GM18499 (cell line): ENCODE data around the gene TANGO6.
"Not testable (repeated sequence)": the region's sequence is repeated elsewhere in the genome, so short reads cannot be mapped to it uniquely, and the experiment has no call there.

Source experiments
- ATAC-seq: cut with Tn5 transposase; IDR thresholded peaks from one replicate; pipeline ENCODE4 v1.9.1; 2021; ENCODE audit warnings: moderate number of reproducible peaks; ENCODE audit not compliant: insufficient read depth, unreplicated experiment

Gene TANGO6

DNA sequence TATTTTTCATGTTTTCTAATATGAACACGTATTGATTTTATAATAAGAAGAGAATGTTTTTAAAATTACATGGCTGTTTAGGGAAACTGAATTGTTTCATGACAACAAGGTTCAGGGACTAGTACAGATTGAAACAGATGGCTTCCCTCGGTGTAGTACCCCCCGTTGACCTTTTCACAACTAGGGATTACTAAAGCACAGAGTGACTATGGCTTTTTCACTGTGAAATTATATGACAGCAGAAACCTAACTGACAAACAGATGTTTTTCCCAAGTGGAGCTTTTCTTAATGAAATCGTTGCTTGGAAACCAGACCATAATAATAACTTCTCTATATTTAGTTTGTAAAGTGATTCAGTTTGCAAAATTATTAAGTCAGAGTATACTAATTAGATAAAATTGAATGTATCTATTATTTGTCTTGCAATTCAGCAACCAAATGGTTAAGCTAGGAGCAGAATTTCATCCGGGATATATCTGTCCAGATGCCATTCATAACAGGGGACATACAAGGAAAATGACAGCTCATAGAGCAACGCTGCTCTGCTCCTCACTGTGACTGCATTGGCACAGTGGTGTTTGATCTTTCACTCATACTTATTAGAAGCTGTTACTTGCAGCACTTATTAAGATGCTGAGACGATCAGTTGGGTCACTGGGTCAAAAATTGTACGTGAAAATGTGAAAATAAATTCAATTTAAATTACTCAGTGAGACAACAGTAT, 111.7 kb downstream of the TANGO6 start:
- no peak for ATAC-seq

DNA sequence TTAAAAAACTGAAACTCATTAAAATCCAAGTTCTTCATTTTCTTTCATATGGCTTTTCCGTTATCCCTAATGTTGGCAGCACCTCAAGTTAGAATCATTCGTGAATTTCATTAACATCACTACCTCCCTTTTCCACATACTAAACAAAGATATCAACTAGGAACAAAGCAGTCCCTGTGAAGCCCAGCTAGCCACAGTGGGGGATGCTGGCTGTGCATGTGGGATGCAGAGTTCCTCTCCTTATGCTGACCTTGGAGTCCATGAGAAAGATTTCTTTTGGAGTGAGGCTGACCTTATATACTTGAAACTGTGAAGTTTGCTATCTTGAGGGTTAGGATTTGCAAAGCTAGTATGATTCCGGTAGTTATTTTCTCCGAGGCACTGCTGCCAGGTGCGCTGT, 117.6 kb downstream of the TANGO6 start:
- no peak for ATAC-seq

DNA sequence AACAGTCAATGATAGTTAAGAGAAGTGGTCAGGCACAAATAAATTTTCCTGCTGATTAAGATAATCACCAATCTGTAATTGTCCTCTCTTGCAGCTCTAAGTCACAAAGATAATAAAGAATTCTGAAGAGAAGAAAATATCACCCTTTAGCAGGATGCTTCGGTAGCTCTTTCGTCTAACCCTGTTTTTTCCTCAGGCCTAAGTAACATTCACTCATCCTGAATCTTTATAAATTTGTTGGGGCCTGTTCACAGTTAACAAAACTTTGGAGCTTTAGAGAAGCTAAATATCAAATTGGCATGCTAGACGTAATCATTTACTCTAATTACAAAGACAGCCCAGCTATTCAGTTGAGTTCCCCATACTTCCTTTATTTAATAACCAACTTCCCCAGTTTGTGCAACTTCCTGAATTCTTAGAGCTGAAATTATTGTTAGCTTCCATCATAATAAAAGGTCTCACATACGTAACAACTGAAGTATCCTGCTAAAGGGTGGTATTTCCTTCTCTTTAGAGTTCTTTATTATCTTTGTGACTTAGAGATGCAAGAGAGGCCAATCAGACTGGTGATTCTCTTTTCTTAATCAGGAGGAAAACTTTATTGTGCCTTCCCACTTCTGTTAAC, 118.6 kb downstream of the TANGO6 start:
- ATAC-seq, result no peak

DNA sequence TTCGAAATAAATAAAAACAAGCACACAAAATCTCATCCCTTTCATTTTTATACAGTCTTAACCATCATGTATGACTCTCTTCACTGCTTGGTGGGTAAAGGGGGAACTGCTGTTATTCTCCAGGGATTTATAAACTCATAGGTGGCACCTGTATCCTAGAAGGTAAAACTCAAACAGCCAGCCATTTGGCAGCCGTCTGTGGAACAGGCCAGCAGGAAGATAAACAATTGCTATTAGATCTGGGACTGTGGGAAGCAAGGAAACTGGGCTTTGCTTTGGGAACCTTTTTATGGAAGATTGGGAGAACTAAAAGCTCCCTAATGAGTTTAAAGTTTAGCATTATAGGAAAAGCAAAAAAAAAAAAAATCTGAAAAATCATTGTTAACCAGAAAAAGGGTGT, 126.0 kb downstream of the TANGO6 start:
- no peak for ATAC-seq

DNA sequence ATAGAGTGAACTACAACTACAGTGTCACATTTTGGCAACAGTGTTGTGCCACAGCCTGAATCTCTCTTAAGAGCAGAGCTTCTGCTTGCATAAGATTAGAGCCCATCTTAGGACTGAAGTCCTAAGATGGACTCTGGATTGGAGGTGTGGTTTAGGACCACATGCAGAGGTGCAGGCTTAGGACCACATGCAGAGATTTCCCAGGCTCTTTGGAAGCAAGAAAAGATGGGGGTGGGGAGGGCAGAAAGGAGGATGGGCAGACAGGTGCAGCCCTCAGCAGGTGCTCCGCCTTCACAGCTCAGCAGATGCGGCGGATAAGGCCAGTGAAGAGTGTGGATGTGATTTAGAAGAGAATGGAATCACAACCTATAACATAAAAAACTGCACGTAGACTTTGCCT, 128.7 kb downstream of the TANGO6 start:
- ATAC-seq, result no peak

DNA sequence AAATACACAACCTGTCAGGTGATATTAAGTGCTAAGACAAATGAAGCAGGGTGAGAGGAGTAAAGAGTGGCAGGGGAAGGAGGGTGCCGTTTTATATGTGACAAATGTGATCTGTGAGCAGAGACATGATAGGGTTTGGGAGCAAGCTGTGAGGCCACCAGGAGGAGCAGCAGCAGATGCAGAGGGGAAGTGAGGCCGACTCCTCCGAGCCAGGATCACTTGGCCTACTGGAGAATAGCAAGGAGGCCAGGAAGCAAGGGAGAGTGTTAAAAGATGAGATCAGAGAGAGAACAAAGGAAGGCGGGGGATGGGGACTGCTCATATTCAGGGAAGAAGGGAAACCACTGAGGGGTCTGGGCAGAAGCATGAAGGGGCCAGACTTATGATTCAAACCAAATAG, 129.4 kb downstream of the TANGO6 start:
- ATAC-seq, result no peak

DNA sequence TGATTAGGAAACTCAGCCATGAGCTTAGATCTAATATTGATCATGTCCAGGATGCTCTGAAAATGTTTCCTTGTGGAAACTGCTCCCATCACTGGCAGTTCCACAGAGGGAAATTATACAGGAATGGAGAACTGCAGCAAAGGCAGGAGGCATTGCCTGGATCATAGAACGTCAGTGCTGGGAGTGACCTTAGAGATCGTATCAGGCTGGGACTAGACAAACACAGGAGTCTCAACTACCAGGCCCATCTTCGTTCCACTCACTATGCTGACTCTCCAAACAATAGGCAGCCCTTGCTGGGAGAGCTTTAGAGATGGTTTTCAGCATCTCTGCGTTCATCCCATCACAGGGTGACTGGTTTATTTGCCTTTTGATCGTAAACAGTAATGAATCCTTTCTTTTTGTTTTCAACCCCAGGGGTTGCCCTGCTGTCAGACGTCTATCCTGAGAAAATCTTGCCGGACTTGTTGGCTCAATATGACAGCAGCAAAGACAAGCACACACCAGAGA, 130.3 kb downstream of the TANGO6 start:
- ATAC-seq, result no peak

DNA sequence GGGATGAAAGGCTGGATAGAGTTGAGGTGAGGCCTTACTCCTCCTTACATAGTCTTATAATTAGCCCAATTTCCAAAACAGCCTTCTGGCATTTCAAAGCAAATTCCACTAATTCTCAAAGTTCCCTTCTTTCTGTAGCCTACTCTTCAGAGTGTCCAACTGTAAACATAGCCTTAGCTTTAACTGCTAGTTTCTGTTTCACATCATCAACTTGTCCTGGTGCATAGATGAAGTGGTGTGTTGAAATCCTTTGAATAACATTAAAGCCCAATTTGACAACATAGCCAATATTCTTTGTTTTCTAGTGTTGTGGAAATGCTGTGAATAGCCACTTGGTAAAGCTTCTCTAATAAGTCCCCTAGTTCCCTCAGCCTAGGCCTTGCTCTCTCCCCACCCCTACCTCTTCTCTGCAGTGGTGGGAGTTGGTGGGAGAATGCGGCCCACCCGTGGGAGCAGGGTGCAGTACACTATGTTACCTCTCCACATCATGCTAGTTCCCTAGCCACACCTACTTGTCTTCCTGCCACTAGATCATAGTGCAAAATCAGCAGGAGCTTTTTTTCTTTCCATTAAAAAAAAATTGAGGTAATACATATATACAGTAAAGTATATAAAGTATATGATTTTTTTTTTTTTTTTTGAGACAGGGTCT, 135.1 kb downstream of the TANGO6 start:
- ATAC-seq, result no peak

DNA sequence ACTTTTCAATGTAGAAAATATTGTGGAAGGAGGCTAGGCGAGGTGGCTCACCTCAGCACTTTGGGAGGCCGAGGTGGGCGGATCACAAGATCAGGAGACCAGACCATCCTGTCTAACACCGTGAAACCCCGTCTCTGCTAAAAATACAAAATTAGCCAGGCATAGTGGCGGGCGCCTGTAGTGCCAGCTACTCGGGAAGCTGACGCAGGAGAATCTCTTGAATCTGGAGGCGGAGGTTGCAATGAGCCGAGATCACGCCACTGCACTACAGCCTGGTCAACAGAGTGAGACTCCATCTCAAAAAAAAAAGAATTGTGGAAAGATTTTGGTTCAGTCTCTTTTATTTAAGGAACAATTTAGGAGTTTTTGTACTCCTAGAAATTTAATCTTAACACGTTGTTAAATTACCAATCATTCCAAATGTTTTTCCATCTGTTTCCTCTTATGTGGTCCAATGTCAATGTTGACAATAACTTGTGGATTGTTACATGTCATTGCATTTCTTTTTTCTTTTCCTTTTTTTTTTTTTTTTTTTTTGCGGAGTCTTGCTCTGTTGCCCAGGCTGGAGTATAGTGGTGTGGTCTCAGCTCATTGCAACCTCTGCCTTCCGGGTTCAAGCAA, 137.5 kb downstream of the TANGO6 start:
- ATAC-seq, result no peak

DNA sequence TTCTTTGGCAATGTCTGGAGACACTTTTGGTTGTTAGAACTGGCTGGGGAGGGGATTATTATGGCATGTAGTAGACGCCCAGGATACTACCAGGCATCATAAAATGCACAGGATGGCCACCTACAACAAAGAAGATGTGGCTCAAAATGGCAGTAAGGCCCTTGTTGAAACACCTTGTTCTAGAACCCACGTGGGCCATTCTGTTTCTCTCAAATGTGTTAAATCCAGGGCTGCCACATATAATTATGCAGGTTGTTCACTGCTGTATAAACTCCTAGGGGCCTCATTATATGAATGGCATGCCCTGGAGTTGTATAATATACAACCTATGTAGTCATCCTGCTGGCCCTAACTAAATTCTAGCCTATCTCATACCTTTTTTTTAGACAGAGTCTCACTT, 138.6 kb downstream of the TANGO6 start:
- no peak for ATAC-seq

DNA sequence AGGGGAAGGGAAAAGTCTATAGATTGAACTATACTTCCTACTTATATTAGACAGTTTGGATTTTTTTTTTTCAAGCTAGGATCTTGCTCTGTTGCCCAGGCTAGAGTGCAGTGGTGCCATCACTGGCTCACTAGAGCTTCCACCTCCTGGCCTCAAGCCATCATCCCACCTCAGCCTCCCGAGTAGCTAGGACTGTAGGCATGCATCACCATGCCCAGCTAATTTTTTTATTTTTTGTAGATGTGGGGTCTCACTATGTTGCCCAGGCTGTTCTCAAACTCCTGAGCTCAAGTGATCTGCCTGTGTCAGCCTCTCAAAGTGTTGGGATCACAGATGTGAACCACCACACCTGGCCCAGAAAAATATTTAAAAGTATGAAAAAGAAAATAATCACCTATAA, 141.1 kb downstream of the TANGO6 start:
- no peak for ATAC-seq

DNA sequence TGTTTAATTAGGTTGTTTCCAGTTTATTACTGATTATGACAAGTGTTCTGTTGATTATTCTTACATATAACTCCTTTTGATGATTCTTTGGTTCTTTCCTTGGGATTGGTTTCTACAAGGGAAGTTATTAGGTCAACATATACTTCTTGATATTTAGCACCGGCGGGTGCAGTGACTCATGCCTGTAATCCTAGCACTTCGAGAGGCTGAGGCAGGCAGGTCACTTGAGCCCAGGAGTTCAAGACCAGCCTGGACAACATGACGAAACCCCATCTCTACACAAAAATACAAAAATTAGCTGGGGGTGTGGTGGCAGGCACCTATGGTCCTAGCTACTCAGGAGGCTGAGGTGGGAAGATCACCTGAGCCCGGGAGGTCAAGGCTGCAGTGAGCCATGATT, 141.9 kb downstream of the TANGO6 start:
- no peak for ATAC-seq

DNA sequence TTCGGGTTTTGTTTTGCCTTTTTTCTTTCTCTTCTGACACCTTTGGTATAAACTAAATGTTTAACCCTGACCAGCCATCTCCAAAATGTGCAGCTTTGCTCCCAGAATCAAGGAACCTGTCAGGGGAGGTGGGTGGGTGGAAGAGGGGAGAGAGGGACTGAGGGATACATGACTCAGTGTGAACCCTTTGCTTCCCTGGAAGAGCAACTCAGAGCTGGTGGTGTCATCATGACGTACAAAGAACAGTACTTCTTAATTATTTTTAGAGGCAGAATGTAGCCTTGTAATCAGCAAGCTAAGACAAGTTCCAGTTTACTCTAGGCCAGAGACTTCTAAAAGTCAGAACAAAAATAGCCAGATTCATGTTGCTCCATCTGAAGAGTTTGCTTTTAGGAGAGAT, 142.5 kb downstream of the TANGO6 start:
- ATAC-seq, result no peak

DNA sequence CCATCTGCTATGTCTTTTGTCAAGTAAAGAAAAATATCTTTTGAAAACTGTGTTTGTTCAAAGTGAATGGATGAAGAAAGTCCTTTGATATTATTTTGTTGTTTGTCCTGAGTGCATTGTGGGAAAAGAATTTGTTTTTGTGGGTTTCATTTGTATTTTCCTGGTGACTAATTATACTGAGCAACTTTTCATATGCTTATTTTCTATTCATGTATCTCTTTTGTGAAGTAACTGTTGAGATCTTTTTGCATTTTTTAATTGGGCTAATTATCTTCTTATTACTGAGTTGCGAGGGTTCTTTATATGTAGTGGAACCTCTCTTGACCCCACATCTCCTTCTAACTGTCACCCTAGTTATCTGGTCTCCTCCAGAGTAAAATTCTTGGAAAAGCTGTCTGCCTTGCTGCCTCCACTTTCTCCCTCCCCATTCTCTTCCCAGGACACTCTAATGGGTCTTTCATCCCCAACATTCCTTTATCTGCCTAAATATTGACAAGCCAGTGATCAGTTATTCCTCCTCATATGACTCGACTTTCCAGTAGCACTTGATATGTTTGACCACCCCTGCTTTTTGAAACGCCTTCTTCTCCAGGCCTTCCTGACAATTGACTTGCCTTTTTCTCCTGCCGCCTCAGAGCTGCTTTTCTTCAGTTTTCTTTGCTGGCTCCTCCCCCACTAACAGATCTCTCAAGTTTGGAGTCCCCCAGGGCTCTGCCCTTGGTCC, 144.6 kb downstream of the TANGO6 start:
- no peak for ATAC-seq

DNA sequence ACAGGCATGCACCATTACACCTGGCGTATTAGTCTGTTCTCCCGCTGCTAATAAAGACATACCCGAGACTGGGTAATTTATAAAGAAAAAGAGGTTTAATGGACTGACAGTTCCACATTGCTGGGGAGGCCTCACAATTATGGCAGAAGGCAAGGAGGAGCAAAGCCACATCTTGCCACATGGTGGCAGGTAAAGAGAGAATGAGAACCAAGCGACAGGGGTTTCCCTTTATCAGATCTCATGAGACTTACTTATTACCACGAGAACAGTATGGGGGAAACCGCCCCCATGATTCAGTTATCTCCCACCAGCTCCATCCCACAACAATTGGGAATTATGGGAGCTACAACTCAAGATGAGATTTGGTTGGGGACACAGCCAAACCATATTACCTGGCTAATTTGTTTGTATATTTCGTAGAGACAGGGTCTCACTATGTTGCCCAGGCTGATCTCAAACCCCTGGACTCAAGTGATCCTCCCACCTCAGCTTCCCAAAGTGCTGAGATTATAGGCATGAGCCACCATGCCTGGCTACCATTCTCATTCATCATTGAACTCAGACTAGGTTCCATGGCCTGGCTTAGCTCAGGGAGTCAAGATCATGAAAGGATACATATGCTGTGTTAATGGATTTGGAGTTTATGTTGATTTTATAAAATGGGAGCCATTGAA, 147.0 kb downstream of the TANGO6 start:
- not testable (repeated sequence) for ATAC-seq

DNA sequence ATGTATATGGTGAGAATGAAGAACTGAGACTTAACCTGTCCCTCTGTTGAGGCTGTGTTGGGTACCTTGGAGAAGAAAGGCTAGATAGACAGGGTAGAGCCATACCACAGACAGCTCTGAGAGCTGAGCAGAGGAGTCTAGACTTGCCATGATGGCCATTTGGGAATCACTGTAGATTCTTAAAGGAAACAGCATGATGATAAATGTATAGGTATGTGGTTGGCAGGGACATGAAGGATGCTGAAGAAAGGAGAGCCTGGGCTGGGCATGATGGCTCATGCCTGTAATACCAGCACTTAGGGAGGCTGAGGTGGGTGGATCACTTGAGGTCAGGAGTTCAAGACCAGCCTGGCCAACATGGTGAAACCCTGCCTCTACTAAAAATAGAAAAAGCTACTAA, 147.7 kb downstream of the TANGO6 start:
- no peak for ATAC-seq

DNA sequence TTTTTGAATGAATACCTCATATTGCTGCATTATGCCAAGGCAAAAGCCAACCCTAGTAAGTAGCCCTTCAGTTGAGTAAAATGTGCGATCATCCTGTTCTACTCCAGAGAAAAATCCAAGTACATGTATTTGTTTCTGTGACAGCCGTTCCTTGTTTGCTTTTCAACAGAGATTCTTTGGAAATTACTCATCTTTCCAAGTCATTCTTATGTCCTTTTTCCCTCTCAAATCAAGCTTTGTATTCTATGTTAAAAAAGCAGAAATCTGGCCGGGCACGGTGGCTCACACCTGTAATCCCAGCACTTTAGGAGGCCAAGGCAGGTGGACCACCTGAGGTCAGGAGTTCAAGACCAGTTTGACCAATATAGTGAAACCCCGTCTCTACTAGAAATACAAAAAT, 149.2 kb downstream of the TANGO6 start:
- no peak for ATAC-seq

DNA sequence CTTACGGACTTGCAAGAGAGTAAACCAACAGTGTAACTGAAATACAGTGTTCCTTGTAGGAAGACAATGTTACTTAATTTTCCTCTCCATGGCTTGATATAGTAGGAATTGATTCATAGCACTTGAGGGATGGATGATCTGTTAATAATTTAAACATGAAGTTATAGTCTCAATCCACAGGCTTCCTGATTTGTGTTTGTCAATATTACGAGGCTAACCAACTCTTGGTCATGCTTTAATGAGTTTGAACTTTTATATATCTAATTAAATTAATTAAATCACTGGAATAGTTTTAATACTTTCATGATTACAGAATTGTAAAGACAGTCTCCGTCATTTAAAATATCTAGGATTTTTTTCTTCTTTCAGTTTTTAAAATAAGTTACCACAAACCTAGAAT, 150.1 kb downstream of the TANGO6 start:
- ATAC-seq, result no peak

DNA sequence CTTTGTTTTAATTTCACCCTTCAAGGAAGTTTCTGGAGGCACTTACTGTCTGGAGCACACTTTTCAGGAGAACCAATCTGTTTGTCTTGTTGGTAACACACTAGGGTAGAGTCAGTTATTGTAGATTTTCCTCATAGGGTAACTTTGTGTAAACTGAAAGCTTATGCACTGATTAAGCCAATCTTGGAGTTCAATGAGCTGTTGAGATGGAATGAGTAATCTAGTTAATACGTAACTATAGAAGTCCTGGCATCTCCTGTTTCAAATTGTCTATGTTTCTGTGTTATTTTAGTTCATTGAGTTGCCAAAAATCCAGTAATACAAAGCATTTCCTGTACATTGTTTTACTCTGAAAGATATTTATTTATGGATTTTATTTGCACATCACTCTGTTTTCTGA, 150.6 kb downstream of the TANGO6 start:
- no peak for ATAC-seq

DNA sequence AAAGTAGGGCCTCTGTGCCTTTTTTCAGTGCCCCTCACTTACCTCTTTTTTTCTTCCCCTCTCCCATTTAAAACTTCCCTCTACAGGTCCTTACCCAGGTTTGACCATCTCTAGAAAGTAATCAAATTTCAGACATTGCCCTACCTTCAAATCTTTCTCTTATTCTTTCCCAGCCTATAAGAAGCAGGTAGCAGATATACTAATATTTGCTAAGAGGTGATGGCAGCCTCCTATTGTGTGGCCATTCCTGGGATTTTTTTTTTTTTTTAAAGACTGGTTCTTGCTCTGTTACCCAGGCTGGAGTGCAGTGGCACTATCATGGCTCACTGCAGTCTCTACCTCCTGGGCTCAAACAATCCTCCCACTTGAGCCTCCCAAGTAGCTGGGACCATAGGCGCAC, 151.0 kb downstream of the TANGO6 start:
- ATAC-seq, result no peak
